ENCODE data around the gene TENT4A. TPM values are rescaled to one million over a fixed set of nuclear protein-coding genes. Genes with fewer than 3 reads are reported as not detected.

TENT4A gene
- total and polyA plus RNA-seq, 2 of the 13 experiments (the other 11 are each of a cell fraction or from before 2014, with no cell fraction given), result 6.3 to 13.3 TPM

GRCh38 chr5:6717247-6717646 is 4.0 kb downstream of the TENT4A start (continued):
- no peak for TF ChIP-seq TSC22D2 (CRISPR knock-in tag; IDR thresholded peaks at IDR 0.05; ENCODE audit: borderline replicate concordance)

DNA sequence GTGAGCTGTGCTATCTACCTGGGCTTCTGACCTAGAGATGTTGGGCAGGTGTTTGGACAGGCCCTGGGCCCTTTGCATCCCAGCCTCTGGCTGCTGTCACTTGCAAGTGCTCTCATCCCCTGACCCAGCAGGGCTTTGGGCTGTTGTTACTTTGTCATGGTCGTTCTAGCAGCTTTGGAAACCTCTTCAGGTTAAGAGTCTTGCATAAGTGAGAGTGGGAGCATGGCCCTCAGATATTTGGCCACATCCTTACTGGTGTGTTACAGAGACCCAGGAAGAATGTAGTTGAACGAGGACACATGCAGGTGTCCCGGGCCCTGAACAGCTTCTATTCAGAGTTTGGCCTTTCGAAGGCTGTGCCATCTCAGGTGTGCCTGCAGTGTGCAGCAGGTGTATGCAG is 4.5 kb downstream of the TENT4A start:
- Histone ChIP-seq H3K9me3 (ENCODE audit: low read length) (no peaks in the 10 kb centered on the region), H3K4me2 (ENCODE audit: low read depth, low read length) (peak overlapping the region; percentile 92; the same call in 1 of the 2 replicates), H3K9ac (ENCODE audit: insufficient read depth, low read depth, low read length) (no peak overlapping the region), H3K4me3 (replicated peaks in 1 of 3; ENCODE audit: insufficient read depth in 1 of 3, low read depth in 2 of 3, low read length in 3 of 3) (peak overlapping the region in 1 of 3 experiments; percentile 15; a peak in 1 of 6 replicates), H4K20me1 (ENCODE audit: insufficient read depth, low read length) (peaks cover 76% of the 10 kb centered on the region), H3K27ac (ENCODE audit: extremely low read length, insufficient read depth, low read length) (no peak overlapping the region), H3K79me2 (ENCODE audit: insufficient read depth, low read length) (peaks cover 83% of the 10 kb centered on the region), H3K36me3 (replicated peaks in 1 of 2; ENCODE audit: control insufficient read depth in 1 of 2, insufficient read depth in 2 of 2, low read length in 2 of 2) (peaks cover 3 to 33% of the 10 kb centered on the region in 2 experiments; a peak in 4 of 5 replicates), H3K27me3 (ENCODE audit: control insufficient read depth in 1 of 2, insufficient read depth in 2 of 2, low read length in 2 of 2) (no peaks in the 10 kb centered on the region), H3K4me1 (ENCODE audit: insufficient read depth, low read length) (peaks cover 56% of the 10 kb centered on the region), H2AFZ (ENCODE audit: low read length) (no peak overlapping the region)
- POLR2A ChIA-PET, result no interaction called here
- 50% methylated on average over 1 of the region's 4 CpGs for WGBS (ENCODE audit: low lambda C conversion rate)
- TF ChIP-seq MTERF4 (CRISPR knock-in tag; IDR thresholded peaks at IDR 0.05) (no peak), TBL1XR1 (IDR thresholded peaks at IDR 0.05; ENCODE audit: borderline replicate concordance, low read length, partially characterized antibody) (no peak), HNRNPK (IDR thresholded peaks at IDR 0.05; ENCODE audit: low read depth, low read length, poor library complexity, severe bottlenecking) (no peak), NFE2L2 (IDR thresholded peaks at IDR 0.05; ENCODE audit: low read length) (no peak)
- TF ChIP-seq, protein P1, sequence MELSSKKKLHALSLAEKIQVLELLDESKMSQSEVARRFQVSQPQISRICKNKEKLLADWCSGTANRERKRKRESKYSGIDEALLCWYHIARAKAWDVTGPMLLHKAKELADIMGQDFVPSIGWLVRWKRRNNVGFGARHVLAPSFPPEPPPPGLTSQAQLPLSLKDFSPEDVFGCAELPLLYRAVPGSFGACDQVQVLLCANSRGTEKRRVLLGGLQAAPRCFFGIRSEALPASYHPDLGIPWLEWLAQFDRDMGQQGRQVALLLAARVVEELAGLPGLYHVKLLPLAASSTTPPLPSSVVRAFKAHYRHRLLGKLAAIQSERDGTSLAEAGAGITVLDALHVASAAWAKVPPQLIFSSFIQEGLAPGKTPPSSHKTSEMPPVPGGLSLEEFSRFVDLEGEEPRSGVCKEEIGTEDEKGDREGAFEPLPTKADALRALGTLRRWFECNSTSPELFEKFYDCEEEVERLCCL (CRISPR knock-in tag; IDR thresholded peaks at IDR 0.05; ENCODE audit: borderline replicate concordance), result no peak
- intact Hi-C loops (cut with micrococcal nuclease; ENCODE audit: unreplicated experiment) (no loop called here), in situ Hi-C loops (cut with HindIII; ENCODE audit: extremely low pct_ligation_motif_present, low pct_unique_long_range_greater_than_20kb) (no loop called here)
- ATAC-seq (no peak), DNase-seq (ENCODE audit: low spot score) (no peak), FAIRE-seq (no peak)
- CTCF ChIA-PET (ENCODE audit: low intra/inter-chr PET ratio, low total read pairs), result no interaction called here
- no TSS peak for BruUV-seq (replicated peaks)

All from HepG2 (cell line).